ENCODE data around the gene TMEM253. TPM values are rescaled to one million over a fixed set of nuclear protein-coding genes. Genes with fewer than 3 reads are reported as not detected.

TMEM253 gene
- total RNA-seq, 1 donor from 2014 or later: not detected

DNA sequence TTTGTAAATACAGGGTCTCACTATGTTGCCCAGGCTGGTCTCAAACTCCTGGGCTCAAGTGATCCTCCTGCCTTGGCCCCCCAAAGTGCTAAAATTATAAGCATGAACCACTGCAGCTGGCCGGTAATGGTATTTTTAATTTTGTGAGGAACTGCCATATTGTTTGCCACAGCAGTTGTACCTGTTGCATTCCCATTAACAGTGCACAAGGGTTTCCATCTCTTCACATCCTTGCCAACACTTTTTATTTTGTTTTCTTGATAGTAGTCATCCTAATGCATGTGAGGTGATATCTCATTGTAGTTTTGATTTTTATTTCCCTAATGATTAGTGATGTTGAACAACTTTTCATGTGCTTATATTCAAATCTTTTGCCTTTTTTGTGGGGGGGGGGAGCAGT lies 41.5 kb downstream of the TMEM253 start:
- H3K4me3 ChIP-seq (ENCODE audit: low read depth, low read length): no peak overlapping the region
- TF ChIP-seq CTCF (conservative IDR thresholded peaks at IDR 0.05; ENCODE audit: low read depth, low read length): no peak
- no peak for DNase-seq (ENCODE audit: low read depth)

DNA sequence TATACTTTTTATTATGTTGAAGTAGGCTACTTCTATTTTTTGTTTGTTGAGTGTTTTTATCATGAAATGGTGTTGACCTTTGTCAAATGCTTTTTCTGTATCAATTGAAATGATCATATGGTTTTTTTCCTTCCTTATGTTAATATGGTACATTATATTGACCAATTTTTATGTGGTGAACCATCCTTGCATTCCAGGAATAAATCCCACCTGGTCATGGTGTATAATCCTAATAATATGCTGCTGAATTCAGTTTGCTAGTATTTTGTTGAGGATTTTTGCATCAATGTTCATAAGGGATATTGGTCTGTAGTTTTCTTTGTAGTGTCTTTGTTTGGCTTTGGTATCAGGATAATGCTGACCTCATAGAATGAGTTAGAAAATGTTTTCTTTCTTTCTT lies 44.6 kb downstream of the TMEM253 start:
- no peak for TF ChIP-seq CTCF (conservative IDR thresholded peaks at IDR 0.05; ENCODE audit: low read depth, low read length)
- no peak overlapping the region for H3K4me3 ChIP-seq (ENCODE audit: low read depth, low read length)
- no peak for DNase-seq (ENCODE audit: low read depth)

GRCh38 chr14:21149641-21150367 lies 48.9 kb downstream of the TMEM253 start:
- DNase-seq (ENCODE audit: low read depth): no peak
- H3K4me3 ChIP-seq (ENCODE audit: low read depth, low read length): no peak overlapping the region
- TF ChIP-seq CTCF (conservative IDR thresholded peaks at IDR 0.05; ENCODE audit: low read depth, low read length): no peak

Other genes with a start within 250 kb of the TMEM253 start
- not detected in 2 replicates for gene RNASE3, start 209.7 kb upstream of the TMEM253 start, total RNA-seq
- gene RNASE2, start 145.6 kb upstream of the TMEM253 start, total RNA-seq: not detected in 2 replicates
- 63.5 and 118 TPM in 2 replicates for gene METTL17, start 111.1 kb upstream of the TMEM253 start, total RNA-seq
- gene SLC39A2, start 101.8 kb upstream of the TMEM253 start, total RNA-seq: not detected in 2 replicates
- gene NDRG2, start 76.0 kb upstream of the TMEM253 start, total RNA-seq: 6.7 and 16.0 TPM in 2 replicates
- not detected in 2 replicates for gene TPPP2, start 70.8 kb upstream of the TMEM253 start, total RNA-seq
- gene RNASE13, start 66.3 kb upstream of the TMEM253 start, total RNA-seq: not detected in 2 replicates
- gene RNASE7, start 58.7 kb upstream of the TMEM253 start, total RNA-seq: 0.86 TPM in 1 of 2 replicates, not detected in the other
- gene RNASE8, start 43.2 kb upstream of the TMEM253 start, total RNA-seq: not detected in 2 replicates
- 24.2 and 42.7 TPM in 2 replicates for gene ARHGEF40, start 30.8 kb upstream of the TMEM253 start, total RNA-seq
- gene ZNF219, start 2.4 kb upstream of the TMEM253 start, total RNA-seq: 11.2 and 18.6 TPM in 2 replicates
- gene OR5AU1, start 55.0 kb downstream of the TMEM253 start, total RNA-seq: not detected in 2 replicates
- gene HNRNPC, start 168.4 kb downstream of the TMEM253 start, total RNA-seq: 755 and 938 TPM in 2 replicates
- gene RPGRIP1, start 179.0 kb downstream of the TMEM253 start, total RNA-seq: 0.07 TPM in 1 of 2 replicates, not detected in the other

All from epithelial cell of proximal tubule (primary cell).